ENCODE measurements around the gene RRP9. TPM values are rescaled to one million over a fixed set of nuclear protein-coding genes. Genes with fewer than 3 reads are reported as not detected.

Gene RRP9
- total and polyA plus RNA-seq, 10 of the 15 experiments (the other 5 are each of a cell fraction or from before 2014, with no cell fraction given) = 4.7 to 91.5 (median 41.7) TPM

- TF ChIP-seq NFIC (IDR thresholded peaks at IDR 0.05; ENCODE audit: low read depth, low read length) = no peak
- TF ChIP-seq CTCF (IDR thresholded peaks at IDR 0.05 in 2 of 3, conservative IDR thresholded peaks at IDR 0.05 in 1 of 3; ENCODE audit: control insufficient read depth in 2 of 3, extremely low read depth in 1 of 3, insufficient read depth in 1 of 3, low read depth in 3 of 3, low read length in 3 of 3) = peak in 2 of 3 experiments; percentile 38 to 47; a peak in 4 of 6 replicates
- TF ChIP-seq BHLHE40 (IDR thresholded peaks at IDR 0.05; ENCODE audit: borderline replicate concordance in 1 of 2, low read depth in 2 of 2, low read length in 1 of 2) = peak in 1 of 2 experiments; percentile 28; a peak in 1 of 4 replicates
- TF ChIP-seq IKZF1 (conservative IDR thresholded peaks at IDR 0.05) = 0 out of 2 replicates have a peak, but pooled peaks have one; percentile 15
- TF ChIP-seq HDAC6 (IDR thresholded peaks at IDR 0.05; ENCODE audit: unreplicated experiment) = peak; percentile 44
- TF ChIP-seq MTA3 (IDR thresholded peaks at IDR 0.05; ENCODE audit: borderline replicate concordance, low read length) = no peak
- WGBS (ENCODE audit: insufficient coverage, insufficient replicate concordance, low lambda C conversion rate, missing lambda C conversion rate) = 28% methylated on average over 76 of the region's 97 CpGs
- H3K4me1 ChIP-seq (ENCODE audit: control insufficient read depth, insufficient read depth, low read length) = no peaks in the 10 kb centered on the region
- CTCF ChIA-PET = no interaction called here
- FAIRE-seq (no peak), ATAC-seq (peak; percentile 79), DNase-seq (ENCODE audit: low read depth, low spot score) (no peak)
- in situ Hi-C loops (cut with MboI) = no loop called here
- no peak overlapping the region; the same call in 1 of the 2 replicates for H2AFZ ChIP-seq (ENCODE audit: control insufficient read depth, low read depth, low read length)
- H4K20me1 ChIP-seq (ENCODE audit: control insufficient read depth, insufficient read depth) = no peaks in the 10 kb centered on the region
- no peaks in the 10 kb centered on the region for H3K79me2 ChIP-seq (ENCODE audit: control insufficient read depth, insufficient read depth, low read length)
- H3K36me3 ChIP-seq (ENCODE audit: control insufficient read depth in 2 of 2, insufficient read depth in 2 of 2, low read length in 1 of 2) = no peaks in the 10 kb centered on the region
- RAD21 ChIA-PET (ENCODE audit: unreplicated experiment) = no interaction called here
- BruUV-seq (replicated peaks) = no TSS peak
- POLR2A ChIA-PET = no interaction called here
- H3K9ac ChIP-seq (ENCODE audit: control insufficient read depth, insufficient read depth, low read length) = no peak overlapping the region
- H3K27me3 ChIP-seq (replicated peaks in 1 of 2; ENCODE audit: control insufficient read depth in 2 of 2, insufficient read depth in 2 of 2, low read length in 1 of 2) = peaks cover 0 to 8% of the 10 kb centered on the region in 2 experiments; a peak in 3 of 4 replicates
- peak overlapping the region; percentile 22; the same call in 1 of the 2 replicates for H3K4me2 ChIP-seq (ENCODE audit: control insufficient read depth, insufficient read depth)
- H3K4me3 ChIP-seq = no peak overlapping the region
- intact Hi-C loops (cut with micrococcal nuclease; ENCODE audit: unreplicated experiment) = no loop called here
- H3K27ac ChIP-seq (ENCODE audit: control insufficient read depth, insufficient read depth) = no peak overlapping the region
- H3K9me3 ChIP-seq (replicated peaks; ENCODE audit: control insufficient read depth, insufficient read depth, low read length) = no peaks in the 10 kb centered on the region
- SMC1A ChIA-PET (ENCODE audit: uncharacterized antibody, unreplicated experiment) = no interaction called here
These were observed 14.4 kb upstream of the RRP9 start for GRCh38 chr3:51955893-51956770.
